GM10266 (cell line): ENCODE results near the gene ZEB2.
A peak's percentile ranks its signal among the peaks of the same experiment; 100 is the strongest.

Experiments
- DNase-seq: peaks from one replicate; pipeline ENCODE4 v3.0.0; 2012; ENCODE audit errors: extremely low spot score
- CTCF ChIP-seq: IDR thresholded peaks from 2 replicates; pipeline ENCODE4 v1.5.1; 2012; ENCODE audit warnings: mild to moderate bottlenecking, low read depth; ENCODE audit not compliant: control insufficient read depth, insufficient read depth; ENCODE audit errors: missing control alignments

Gene ZEB2

DNA sequence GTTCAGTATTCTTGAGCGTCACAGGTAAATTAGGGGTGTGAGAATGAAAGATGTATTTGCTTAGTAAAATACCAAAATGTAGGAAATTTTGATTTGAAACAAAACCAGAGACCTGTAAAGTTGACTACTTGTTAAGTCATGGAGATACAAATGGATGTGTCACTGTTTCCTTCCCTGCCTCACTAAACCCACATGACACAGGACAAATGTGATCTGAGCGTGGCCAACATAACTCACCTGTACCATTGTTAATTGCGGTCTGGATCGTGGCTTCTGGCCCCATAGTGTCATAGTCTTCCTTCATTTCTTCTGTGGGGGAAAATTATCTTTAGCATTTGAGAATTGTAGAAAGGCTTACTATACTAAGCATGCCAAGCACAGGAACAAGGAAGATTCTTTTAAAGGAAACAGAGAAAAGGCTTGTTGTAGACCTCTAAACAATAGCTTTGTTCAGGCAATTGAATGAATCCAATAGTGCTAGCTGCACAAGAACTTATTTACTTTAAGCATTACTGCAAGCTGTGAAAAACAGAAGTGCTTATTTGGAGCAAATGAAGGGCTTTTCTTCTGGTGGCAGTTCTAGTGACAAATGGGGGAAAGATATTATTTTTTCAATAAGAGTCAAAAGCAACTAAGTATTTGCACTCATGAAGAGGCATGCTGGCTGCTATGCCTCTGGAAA lies 95.2 kb downstream of the ZEB2 start:
- DNase-seq: no peak
- TF ChIP-seq CTCF: no peak

GRCh38 chr2:144421606-144422510 lies 98.1 kb downstream of the ZEB2 start:
- DNase-seq: no peak
- no peak for TF ChIP-seq CTCF

- TF ChIP-seq CTCF: no peak
- DNase-seq: no peak
These were observed 100.7 kb downstream of the ZEB2 start for GRCh38 chr2:144419218-144419617.

GRCh38 chr2:144415386-144415785 lies 104.5 kb downstream of the ZEB2 start:
- TF ChIP-seq CTCF: no peak
- DNase-seq: no peak

- DNase-seq: peak; percentile 29
These were observed 105.5 kb downstream of the ZEB2 start for GRCh38 chr2:144414324-144414845.

DNA sequence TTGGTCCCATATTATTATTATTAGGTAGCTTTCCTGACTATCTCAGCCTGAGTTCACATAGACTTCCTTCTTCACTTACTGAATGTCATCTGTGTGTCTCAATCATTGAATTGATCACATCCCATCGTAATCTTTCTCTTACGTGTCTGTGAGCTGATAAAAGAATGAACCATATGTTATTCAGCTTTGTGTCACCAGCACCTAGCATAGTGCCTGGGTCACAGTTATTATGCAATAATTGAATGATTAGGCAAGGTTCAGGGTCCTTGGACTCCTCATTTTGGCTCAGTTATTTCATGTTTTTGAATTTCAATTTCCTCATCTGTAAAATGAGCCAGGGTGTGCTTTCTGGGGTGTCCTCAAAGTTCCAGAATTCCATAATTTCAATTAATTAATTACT lies 107.2 kb downstream of the ZEB2 start:
- no peak for TF ChIP-seq CTCF
- no peak for DNase-seq

More at GRCh38 chr2:144414324-144414845, 105.5 kb downstream of the ZEB2 start:
- TF ChIP-seq CTCF: no peak
